Esophagus squamous epithelium (tissue), 4 donors: ENCODE measurements around the gene COA5.

Source experiments
- CTCF ChIP-seq, 6 experiments: fragments of 450-650 bp in 4 of 6; fragments of 200-600 bp in 2 of 6; sonication (generic) in 2 of 6; IDR thresholded peaks; one replicate each; pipeline ENCODE4 v1.5.1; 2016 to 2019; ENCODE audit warnings: antibody characterized with exemption in 6 of 6, mild to moderate bottlenecking in 4 of 6, moderate library complexity in 4 of 6
- POLR2A ChIP-seq, 4 donors: fragments of 450-650 bp; IDR thresholded peaks; one replicate each; pipeline ENCODE4 v1.6.1; 2017; ENCODE audit warnings: antibody characterized with exemption in 4 of 4, mild to moderate bottlenecking in 4 of 4, moderate library complexity in 3 of 4

GRCh38 chr2:98582523-98582922 is 25.8 kb downstream of the COA5 start:
- TF ChIP-seq CTCF (IDR thresholded peaks at IDR 0.05) = no peak
- TF ChIP-seq POLR2A (IDR thresholded peaks at IDR 0.05) = no peak
